Measurements from ENCODE around the gene STK32C.
A peak's percentile ranks its signal among the peaks of the same experiment; 100 is the strongest.
"Not testable (repeated sequence)": the region's sequence is repeated elsewhere in the genome, so short reads cannot be mapped to it uniquely, and the experiment has no call there.

STK32C gene

GRCh38 chr10:132337854-132338253, 30.1 kb upstream of the STK32C start:
- DNase-seq (ENCODE audit: low read depth), result not testable (repeated sequence)

GRCh38 chr10:132336919-132337407, 29.2 kb upstream of the STK32C start:
- no peak for DNase-seq (ENCODE audit: low read depth)

- no peak for DNase-seq (ENCODE audit: low read depth)
These were observed 28.5 kb upstream of the STK32C start for GRCh38 chr10:132336064-132336746.

- no peak for DNase-seq (ENCODE audit: low read depth)
These were observed 27.7 kb upstream of the STK32C start for GRCh38 chr10:132335189-132336063.

GRCh38 chr10:132334631-132335188, 27.0 kb upstream of the STK32C start:
- no peak for DNase-seq (ENCODE audit: low read depth)

- no peak for DNase-seq (ENCODE audit: low read depth)
These were observed 25.6 kb upstream of the STK32C start for GRCh38 chr10:132333386-132333785.

GRCh38 chr10:132332433-132332754, 24.6 kb upstream of the STK32C start:
- DNase-seq (ENCODE audit: low read depth), result no peak

- peak; percentile 99 for DNase-seq (ENCODE audit: low read depth)
These were observed 24.1 kb upstream of the STK32C start, which contains the start of gene LRRC27 for GRCh38 chr10:132331601-132332432. Gene LRRC27 (plus strand): TSS chr10:132332193. CDS start chr10:132333525, 1,332 bp downstream.

- DNase-seq (ENCODE audit: low read depth), result no peak
These were observed 22.7 kb upstream of the STK32C start for GRCh38 chr10:132330486-132330833.

- no peak for DNase-seq (ENCODE audit: low read depth)
These were observed 22.1 kb upstream of the STK32C start for GRCh38 chr10:132329565-132330485.

- DNase-seq (ENCODE audit: low read depth), result no peak
These were observed 21.0 kb upstream of the STK32C start for GRCh38 chr10:132328738-132329137.

GRCh38 chr10:132328106-132328505, 20.4 kb upstream of the STK32C start:
- no peak for DNase-seq (ENCODE audit: low read depth)

- no peak for DNase-seq (ENCODE audit: low read depth)
These were observed 19.2 kb upstream of the STK32C start for GRCh38 chr10:132326925-132327324.

GRCh38 chr10:132326344-132326889, 18.7 kb upstream of the STK32C start:
- no peak for DNase-seq (ENCODE audit: low read depth)

GRCh38 chr10:132324186-132324585, 16.4 kb upstream of the STK32C start:
- no peak for DNase-seq (ENCODE audit: low read depth)

- DNase-seq (ENCODE audit: low read depth), result no peak
These were observed 14.9 kb upstream of the STK32C start for GRCh38 chr10:132322586-132323048.

- DNase-seq (ENCODE audit: low read depth), result no peak
These were observed 14.0 kb upstream of the STK32C start for GRCh38 chr10:132321726-132322125.

GRCh38 chr10:132320654-132321469, 13.1 kb upstream of the STK32C start:
- DNase-seq (ENCODE audit: low read depth), result no peak

GRCh38 chr10:132319853-132320653, 12.3 kb upstream of the STK32C start:
- DNase-seq (ENCODE audit: low read depth), result no peak

All from T follicular helper cell (primary cell).